H9 (cell line): ENCODE data around the gene KIF5C. TPM values are rescaled to one million over a fixed set of nuclear protein-coding genes. Genes with fewer than 3 reads are reported as not detected.

Experiments
- DNase-seq: peaks from one replicate; pipeline ENCODE4 v3.0.0-alpha.2; 2017
- H2AFZ ChIP-seq: one replicate; pipeline ENCODE4 v1.6.1; 2013; ENCODE audit warnings: mild to moderate bottlenecking, low read length, control low read depth, moderate library complexity
- H2AK5ac ChIP-seq: 2 replicates; pipeline ENCODE4 v1.6.1; 2013; ENCODE audit warnings: low read length, control low read depth, mixed read lengths; ENCODE audit not compliant: insufficient read length
- H2BK120ac ChIP-seq: one replicate; pipeline ENCODE4 v1.6.1; 2013; ENCODE audit warnings: low read depth, mild to moderate bottlenecking, low read length, control low read depth, inconsistent platforms; ENCODE audit not compliant: poor library complexity, severe bottlenecking
- H2BK12ac ChIP-seq: 2 replicates; pipeline ENCODE4 v1.6.1; 2013; ENCODE audit warnings: low read length, control low read depth, mixed read lengths, low read depth; ENCODE audit not compliant: insufficient read length
- H2BK15ac ChIP-seq: 2 replicates; pipeline ENCODE4 v1.6.1; 2013; ENCODE audit warnings: low read depth, low read length, control low read depth
- H2BK20ac ChIP-seq: one replicate; pipeline ENCODE4 v1.6.1; 2013; ENCODE audit warnings: low read depth, mild to moderate bottlenecking, low read length, control low read depth, inconsistent platforms; ENCODE audit not compliant: poor library complexity, severe bottlenecking
- H2BK5ac ChIP-seq: 2 replicates; pipeline ENCODE4 v1.6.1; 2013; ENCODE audit warnings: low read length, control low read depth, mixed read lengths; ENCODE audit not compliant: insufficient read length
- H3K14ac ChIP-seq: 2 replicates; pipeline ENCODE4 v1.6.1; 2013; ENCODE audit warnings: low read length, control low read depth; ENCODE audit not compliant: insufficient read depth
- H3K18ac ChIP-seq: 2 replicates; pipeline ENCODE4 v1.6.1; 2013; ENCODE audit warnings: low read depth, mild to moderate bottlenecking, mixed read lengths, low read length, control low read depth; ENCODE audit not compliant: insufficient read length
- H3K23ac ChIP-seq: 2 replicates; pipeline ENCODE4 v1.6.1; 2013; ENCODE audit warnings: low read length, control low read depth, mixed read lengths, low read depth; ENCODE audit not compliant: insufficient read length
- H3K23me2 ChIP-seq: 2 replicates; pipeline ENCODE4 v1.6.1; 2013; ENCODE audit warnings: low read depth, mild to moderate bottlenecking, mixed read lengths, low read length, control low read depth; ENCODE audit not compliant: insufficient read length, poor library complexity, severe bottlenecking
- H3K27ac ChIP-seq: 2 replicates; pipeline ENCODE4 v1.5.1; 2013; ENCODE audit warnings: low read length, control low read depth, mixed read lengths, low read depth; ENCODE audit not compliant: insufficient read length
- H3K27me3 ChIP-seq: 2 replicates; pipeline ENCODE4 v1.6.1; 2013; ENCODE audit warnings: low read length, control low read depth, inconsistent platforms; ENCODE audit not compliant: insufficient read depth
- H3K4ac ChIP-seq: 2 replicates; pipeline ENCODE4 v1.6.1; 2013; ENCODE audit warnings: low read depth, mild to moderate bottlenecking, control low read depth, inconsistent platforms, low read length, moderate library complexity
- H3K4me1 ChIP-seq: 2 replicates; pipeline ENCODE4 v1.6.1; 2013; ENCODE audit warnings: low read length, control low read depth, inconsistent platforms; ENCODE audit not compliant: insufficient read depth
- H3K4me2 ChIP-seq: 2 replicates; pipeline ENCODE4 v1.6.1; 2013; ENCODE audit warnings: low read length, control low read depth, mixed read lengths; ENCODE audit not compliant: insufficient read length, insufficient read depth
- H3K56ac ChIP-seq: 2 replicates; pipeline ENCODE4 v1.6.1; 2013; ENCODE audit warnings: low read depth, mild to moderate bottlenecking, mixed read lengths, low read length, control low read depth; ENCODE audit not compliant: insufficient read length
- H3K79me1 ChIP-seq: 2 replicates; pipeline ENCODE4 v1.6.1; 2013; ENCODE audit warnings: low read depth, mild to moderate bottlenecking, moderate library complexity, low read length, control low read depth, inconsistent platforms; ENCODE audit not compliant: insufficient read depth, poor library complexity, severe bottlenecking
- H3K79me2 ChIP-seq: 2 replicates; pipeline ENCODE4 v1.6.1; 2013; ENCODE audit warnings: low read length, control low read depth, inconsistent platforms; ENCODE audit not compliant: insufficient read depth
- H3K9ac ChIP-seq: 2 replicates; pipeline ENCODE4 v1.6.1; 2013; ENCODE audit warnings: low read length, control low read depth, mixed read lengths; ENCODE audit not compliant: insufficient read length; ENCODE audit errors: extremely low read depth
- H3K9me3 ChIP-seq: one replicate; pipeline ENCODE4 v1.6.1; 2013; ENCODE audit warnings: low read depth, low read length, inconsistent platforms; ENCODE audit not compliant: control insufficient read depth
- H3T11ph ChIP-seq: one replicate; pipeline ENCODE4 v1.6.1; 2013; ENCODE audit warnings: mild to moderate bottlenecking, low read length, control low read depth, inconsistent platforms
- H4K20me1 ChIP-seq: one replicate; pipeline ENCODE4 v1.6.1; 2013; ENCODE audit not compliant: control insufficient read depth, insufficient read length, insufficient read depth
- H4K5ac ChIP-seq: 2 replicates; pipeline ENCODE4 v1.6.1; 2013; ENCODE audit warnings: low read depth, mild to moderate bottlenecking, mixed read lengths, low read length, control low read depth; ENCODE audit not compliant: insufficient read length
- H4K8ac ChIP-seq: replicated peaks from 2 replicates; pipeline ENCODE4 v1.6.1; 2013; ENCODE audit warnings: low read length, control low read depth, mixed read lengths, low read depth; ENCODE audit not compliant: insufficient read length
- H4K91ac ChIP-seq: 2 replicates; pipeline ENCODE4 v1.6.1; 2013; ENCODE audit warnings: low read depth, mild to moderate bottlenecking, moderate library complexity, mixed read lengths, low read length, control low read depth; ENCODE audit not compliant: insufficient read length
- H3K27ac Mint-ChIP-seq, 3 experiments: 2 replicates in 2 of 3; 3 replicates in 1 of 3; pipeline ENCODE4 v1.8.0; 2020 to 2021; ENCODE audit warnings: mixed read lengths in 3 of 3, mild to moderate bottlenecking in 1 of 3, moderate library complexity in 1 of 3
- H3K27me3 Mint-ChIP-seq: 2 replicates; pipeline ENCODE4 v1.8.0; 2021; ENCODE audit warnings: low read depth, mild to moderate bottlenecking, moderate library complexity, mixed read lengths
- H3K36me3 Mint-ChIP-seq, 3 experiments: 2 replicates in 2 of 3; 3 replicates in 1 of 3; pipeline ENCODE4 v1.8.0; 2020 to 2021; ENCODE audit warnings: low read depth in 3 of 3, mixed read lengths in 3 of 3; ENCODE audit not compliant: insufficient read depth in 1 of 3
- H3K4me1 Mint-ChIP-seq, 2 experiments: 2 replicates each; pipeline ENCODE4 v1.8.0; 2020; ENCODE audit warnings: mixed read lengths in 2 of 2
- H3K4me3 Mint-ChIP-seq, 2 experiments: 2 replicates in 1 of 2; 3 replicates in 1 of 2; pipeline ENCODE4 v1.8.0; 2020 to 2021; ENCODE audit warnings: mild to moderate bottlenecking in 2 of 2, mixed read lengths in 2 of 2, moderate library complexity in 1 of 2
- H3K9me3 Mint-ChIP-seq, 2 experiments: 2 replicates in 1 of 2; 3 replicates in 1 of 2; pipeline ENCODE4 v1.8.0; 2020; ENCODE audit warnings: mild to moderate bottlenecking in 2 of 2, mixed read lengths in 2 of 2, moderate library complexity in 1 of 2
- CTCF ChIP-seq: fragments of 200-600 bp; sonication (generic); conservative IDR thresholded peaks from 3 replicates; pipeline ENCODE4 v1.8.0; 2021; ENCODE audit warnings: antibody characterized with exemption, mild to moderate bottlenecking
- WGBS: extraction: QIAGEN DNeasy Blood & Tissue Kit; methylation state at CpG from one replicate; pipeline ENCODE4 v1.1.7; 2013; ENCODE audit warnings: missing lambda C conversion rate, low lambda C conversion rate, mixed read lengths; ENCODE audit not compliant: insufficient read length; ENCODE audit errors: extremely low coverage; 5-methylcytosine and 5-hydroxymethylcytosine counted together
- total RNA-seq: library from RNA; stranded (reverse); gene quantifications from 2 replicates; pipeline ENCODE4 v1.2.1, GENCODE V29; 2021

The KIF5C gene
- total RNA-seq, 1 experiment from 2014 or later: 52.9 TPM

GRCh38 chr2:148948868-148949267, 73.8 kb downstream of the KIF5C start:
- Histone ChIP-seq H2AFZ (no peak overlapping the region), H3K14ac (no peak overlapping the region), H3K9ac (no peak overlapping the region), H2BK20ac (no peak overlapping the region), H3K23me2 (no peaks in the 10 kb centered on the region), H3K18ac (no peak overlapping the region), H4K20me1 (no peaks in the 10 kb centered on the region), H3K9me3 (no peaks in the 10 kb centered on the region), H3K4ac (no peak overlapping the region), H3K27ac (no peak overlapping the region), H2BK120ac (no peak overlapping the region), H3K27me3 (no peaks in the 10 kb centered on the region), H2AK5ac (no peak overlapping the region), H3T11ph (no peak overlapping the region), H3K79me2 (no peaks in the 10 kb centered on the region), H4K91ac (no peak overlapping the region), H3K4me2 (no peak overlapping the region), H2BK15ac (no peak overlapping the region), H2BK5ac (no peak overlapping the region), H4K5ac (no peak overlapping the region), H3K4me1 (no peaks in the 10 kb centered on the region), H3K56ac (no peak overlapping the region), H3K79me1 (no peaks in the 10 kb centered on the region), H3K23ac (no peak overlapping the region), H4K8ac (no peak overlapping the region), H2BK12ac (no peak overlapping the region)
- DNase-seq: no peak
- no peak for TF ChIP-seq CTCF
- no peak overlapping the region for H3K4me3 Mint-ChIP-seq
- peaks cover 30 to 64% (median 63%) of the 10 kb centered on the region in 3 experiments; a peak in 6 of 7 replicates for H3K36me3 Mint-ChIP-seq
- no peak overlapping the region; a peak in 2 of 7 replicates for H3K27ac Mint-ChIP-seq
- no peaks in the 10 kb centered on the region for H3K27me3 Mint-ChIP-seq
- no CpG with 5 or more reads among the region's 5 CpGs for WGBS
- no peaks in the 10 kb centered on the region for H3K9me3 Mint-ChIP-seq
- H3K4me1 Mint-ChIP-seq: no peaks in the 10 kb centered on the region
